ENCODE measurements around the gene PPP1R9A.

Gene PPP1R9A

DNA sequence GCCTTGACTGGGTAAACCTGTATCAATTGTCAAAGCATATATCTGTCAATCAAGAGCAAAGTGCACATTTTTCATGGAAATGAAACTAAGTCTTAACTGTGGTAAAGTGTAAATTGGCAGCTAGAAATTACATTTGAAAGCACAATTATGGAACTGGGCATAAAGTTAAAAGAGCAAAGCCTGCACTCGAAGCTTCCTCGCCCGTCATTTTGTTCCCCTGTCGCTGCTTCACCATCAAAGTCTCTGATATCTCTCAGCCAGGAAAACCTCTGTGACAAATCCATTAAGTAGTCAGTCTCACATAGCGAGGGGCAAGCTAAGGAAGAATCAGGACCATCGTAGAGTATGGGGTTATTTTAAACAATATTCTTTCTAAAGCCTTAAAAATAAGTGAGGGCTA lies 389.1 kb downstream of the PPP1R9A start:
- H3K9me3 ChIP-seq (ENCODE audit: control insufficient read depth in 2 of 2, low read length in 2 of 2) = no peaks in the 10 kb centered on the region
- H3K27ac ChIP-seq (ENCODE audit: low read length) = no peak overlapping the region
- no peaks in the 10 kb centered on the region for H3K27me3 ChIP-seq (ENCODE audit: control insufficient read depth in 1 of 2, insufficient read depth in 2 of 2, low read length in 2 of 2)
- H3K9ac ChIP-seq (ENCODE audit: low read length in 2 of 2) = no peak overlapping the region
- H3K4me1 ChIP-seq (ENCODE audit: control insufficient read depth, insufficient read depth, low read length) = no peaks in the 10 kb centered on the region
- no peaks in the 10 kb centered on the region for H3K36me3 ChIP-seq (ENCODE audit: control insufficient read depth in 2 of 2, insufficient read depth in 2 of 2, low read length in 2 of 2)
- no peak overlapping the region for H3K4me3 ChIP-seq (ENCODE audit: low read length in 2 of 2)

DNA sequence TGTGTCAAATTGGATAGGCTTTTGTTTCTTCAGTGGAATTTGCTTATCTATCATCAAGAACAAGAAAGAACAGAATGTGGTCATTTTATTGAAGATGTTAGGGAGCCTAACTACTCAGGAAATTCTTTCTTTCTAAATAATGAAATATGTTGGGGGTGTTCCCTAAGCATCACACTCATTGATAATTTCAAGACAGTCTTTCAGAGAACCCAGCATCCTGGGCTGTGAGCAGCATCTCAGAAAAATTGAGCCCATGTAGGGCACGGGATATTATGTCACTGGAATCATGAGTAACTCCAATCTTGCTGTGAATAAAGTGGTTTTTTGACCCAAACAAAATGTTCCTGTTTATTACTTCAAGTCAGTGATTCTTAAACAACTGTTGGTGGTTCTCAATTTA lies 389.6 kb downstream of the PPP1R9A start:
- Histone ChIP-seq H3K9ac (ENCODE audit: low read length in 2 of 2) (no peak overlapping the region), H3K4me3 (ENCODE audit: low read length in 2 of 2) (no peak overlapping the region), H3K9me3 (ENCODE audit: control insufficient read depth in 2 of 2, low read length in 2 of 2) (no peaks in the 10 kb centered on the region), H3K27me3 (ENCODE audit: control insufficient read depth in 1 of 2, insufficient read depth in 2 of 2, low read length in 2 of 2) (no peaks in the 10 kb centered on the region), H3K27ac (ENCODE audit: low read length) (no peak overlapping the region), H3K4me1 (ENCODE audit: control insufficient read depth, insufficient read depth, low read length) (no peaks in the 10 kb centered on the region), H3K36me3 (ENCODE audit: control insufficient read depth in 2 of 2, insufficient read depth in 2 of 2, low read length in 2 of 2) (no peaks in the 10 kb centered on the region)

DNA sequence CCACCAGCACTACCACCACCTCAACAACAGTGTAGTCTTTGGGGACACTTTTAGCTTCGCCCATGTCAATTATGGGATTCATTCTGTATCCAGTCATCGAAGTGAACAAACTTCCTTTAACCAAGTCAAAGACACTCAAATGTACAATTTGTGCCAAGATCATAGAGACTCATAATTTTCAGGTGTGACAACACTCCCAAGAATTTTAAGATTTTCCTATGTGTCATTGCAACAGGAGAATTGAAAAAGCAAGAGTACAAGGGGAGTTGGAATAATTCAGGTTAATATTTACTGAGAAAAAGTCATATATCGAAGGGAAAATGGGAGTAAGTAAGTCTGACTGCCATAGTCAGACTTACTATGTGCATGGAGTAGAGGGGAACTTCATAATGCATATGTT lies 390.7 kb downstream of the PPP1R9A start:
- Histone ChIP-seq H3K27me3 (ENCODE audit: control insufficient read depth in 1 of 2, insufficient read depth in 2 of 2, low read length in 2 of 2) (no peaks in the 10 kb centered on the region), H3K9me3 (ENCODE audit: control insufficient read depth in 2 of 2, low read length in 2 of 2) (no peaks in the 10 kb centered on the region), H3K9ac (ENCODE audit: low read length in 2 of 2) (no peak overlapping the region), H3K36me3 (ENCODE audit: control insufficient read depth in 2 of 2, insufficient read depth in 2 of 2, low read length in 2 of 2) (no peaks in the 10 kb centered on the region), H3K4me3 (ENCODE audit: low read length in 2 of 2) (no peak overlapping the region), H3K27ac (ENCODE audit: low read length) (no peak overlapping the region), H3K4me1 (ENCODE audit: control insufficient read depth, insufficient read depth, low read length) (no peaks in the 10 kb centered on the region)

DNA sequence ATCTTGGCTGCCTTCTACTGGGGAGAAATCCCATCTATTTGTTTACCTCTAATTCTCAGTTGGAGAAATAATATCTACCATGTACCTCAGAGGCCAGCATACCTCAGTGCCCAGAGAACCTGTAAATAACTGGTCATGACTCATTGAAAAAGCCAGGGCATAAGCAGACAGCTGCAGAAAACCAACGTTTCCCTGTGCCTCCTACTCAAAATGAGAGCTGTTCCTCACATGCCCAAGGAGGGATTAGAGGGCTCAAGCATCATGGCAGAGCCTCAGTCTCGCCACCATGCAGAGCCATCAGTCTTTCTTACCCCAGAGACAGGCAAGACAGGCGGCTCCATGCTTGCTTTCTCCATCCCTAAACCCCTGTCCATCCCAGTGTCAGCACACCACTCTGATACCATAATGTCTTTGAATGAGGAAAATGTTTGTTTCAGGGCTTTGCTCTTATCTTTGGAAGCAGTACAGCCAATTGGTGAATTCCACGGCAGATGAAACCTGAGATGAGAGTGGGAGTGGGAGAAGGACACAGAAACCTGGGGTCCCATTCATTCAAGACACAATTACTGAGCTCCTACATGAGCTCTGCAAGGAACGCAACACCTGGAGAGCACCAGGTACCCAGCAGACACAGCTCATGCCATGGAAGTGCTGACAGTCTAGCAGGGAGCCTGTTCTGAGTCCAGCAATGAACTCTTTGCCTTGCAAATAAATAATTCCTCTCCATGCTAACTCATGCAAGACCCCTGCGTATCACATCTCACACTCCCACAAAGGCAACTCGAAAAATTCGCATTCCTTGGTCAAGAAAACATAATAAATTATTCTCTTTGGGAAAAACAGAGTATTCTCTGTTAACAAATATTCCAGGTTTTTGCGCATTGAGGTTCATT lies 395.9 kb downstream of the PPP1R9A start:
- Histone ChIP-seq H3K4me1 (ENCODE audit: control insufficient read depth, insufficient read depth, low read length) (no peaks in the 10 kb centered on the region), H3K27ac (ENCODE audit: low read length) (no peak overlapping the region), H3K9ac (ENCODE audit: low read length in 2 of 2) (no peak overlapping the region), H3K36me3 (ENCODE audit: control insufficient read depth in 2 of 2, insufficient read depth in 2 of 2, low read length in 2 of 2) (no peaks in the 10 kb centered on the region), H3K9me3 (ENCODE audit: control insufficient read depth in 2 of 2, low read length in 2 of 2) (no peaks in the 10 kb centered on the region), H3K4me3 (ENCODE audit: low read length in 2 of 2) (no peak overlapping the region), H3K27me3 (ENCODE audit: control insufficient read depth in 1 of 2, insufficient read depth in 2 of 2, low read length in 2 of 2) (peaks cover 0 to 2% of the 10 kb centered on the region in 2 donors)

DNA sequence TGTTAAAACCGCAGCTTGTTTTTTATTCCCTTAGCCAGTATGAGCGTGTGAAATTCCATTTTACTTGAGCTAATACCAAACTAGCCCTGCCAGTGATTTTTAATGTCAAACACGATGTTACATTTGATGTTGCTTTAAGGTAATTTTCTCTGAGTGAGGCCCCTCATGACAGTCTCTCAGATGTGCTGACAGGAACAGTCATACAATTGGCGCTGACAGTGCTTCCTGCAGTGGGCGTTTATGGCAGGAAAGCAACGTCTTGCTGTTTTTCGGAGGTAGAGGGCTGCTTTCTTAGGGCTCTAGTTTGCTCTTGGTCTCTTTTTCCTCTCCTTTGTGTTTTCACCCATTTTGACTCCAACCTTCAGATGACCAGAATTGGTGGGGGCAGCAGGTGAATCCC lies 397.6 kb downstream of the PPP1R9A start:
- Histone ChIP-seq H3K4me1 (ENCODE audit: control insufficient read depth, insufficient read depth, low read length) (no peaks in the 10 kb centered on the region), H3K9ac (ENCODE audit: low read length in 2 of 2) (no peak overlapping the region), H3K27me3 (ENCODE audit: control insufficient read depth in 1 of 2, insufficient read depth in 2 of 2, low read length in 2 of 2) (peaks cover 0 to 2% of the 10 kb centered on the region in 2 donors), H3K4me3 (ENCODE audit: low read length in 2 of 2) (no peak overlapping the region), H3K27ac (ENCODE audit: low read length) (no peak overlapping the region), H3K36me3 (ENCODE audit: control insufficient read depth in 2 of 2, insufficient read depth in 2 of 2, low read length in 2 of 2) (no peaks in the 10 kb centered on the region), H3K9me3 (ENCODE audit: control insufficient read depth in 2 of 2, low read length in 2 of 2) (no peaks in the 10 kb centered on the region)

DNA sequence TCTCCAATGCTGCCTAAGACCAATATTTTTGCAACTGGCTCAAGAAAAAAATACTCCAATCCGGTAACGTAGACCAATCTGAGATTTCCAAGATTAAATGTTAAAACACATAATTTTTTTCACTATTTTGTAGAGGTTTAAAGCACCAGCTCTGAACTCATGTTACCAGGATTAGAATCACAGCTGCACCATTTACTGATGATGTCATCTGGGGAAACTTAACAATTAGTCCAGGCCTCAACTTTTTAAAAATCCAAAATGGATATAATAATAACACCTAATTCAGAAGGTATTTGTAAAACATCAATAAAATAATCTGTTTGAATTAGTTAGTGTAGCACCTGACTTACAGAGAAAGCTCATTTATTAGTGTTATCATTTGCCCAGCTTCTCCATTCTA lies 402.6 kb downstream of the PPP1R9A start:
- Histone ChIP-seq H3K9me3 (ENCODE audit: control insufficient read depth in 2 of 2, low read length in 2 of 2) (no peaks in the 10 kb centered on the region), H3K4me3 (ENCODE audit: low read length in 2 of 2) (no peak overlapping the region), H3K27ac (ENCODE audit: low read length) (no peak overlapping the region), H3K36me3 (ENCODE audit: control insufficient read depth in 2 of 2, insufficient read depth in 2 of 2, low read length in 2 of 2) (no peaks in the 10 kb centered on the region), H3K9ac (ENCODE audit: low read length in 2 of 2) (no peak overlapping the region), H3K27me3 (ENCODE audit: control insufficient read depth in 1 of 2, insufficient read depth in 2 of 2, low read length in 2 of 2) (peaks cover 0 to 2% of the 10 kb centered on the region in 2 donors), H3K4me1 (ENCODE audit: control insufficient read depth, insufficient read depth, low read length) (no peaks in the 10 kb centered on the region)

DNA sequence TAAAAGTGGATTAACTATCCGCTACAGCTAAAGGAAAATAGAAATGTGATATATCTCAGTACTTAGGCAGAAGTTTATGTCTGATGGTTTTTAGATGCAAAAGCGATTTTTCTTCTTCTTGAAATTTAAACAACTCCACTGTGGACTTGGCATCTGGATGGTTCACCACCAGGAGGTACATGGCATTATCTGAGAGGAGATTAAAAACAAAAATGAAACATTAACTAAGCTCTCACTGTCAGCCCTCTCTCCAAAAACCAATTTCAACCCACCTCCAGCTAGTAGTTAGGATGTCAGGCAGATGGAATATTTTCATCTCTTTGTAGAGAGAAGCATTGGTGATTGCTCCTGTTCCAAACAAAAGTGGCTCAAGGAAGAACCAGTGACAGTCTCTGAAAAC lies 404.0 kb downstream of the PPP1R9A start:
- H3K9ac ChIP-seq (ENCODE audit: low read length in 2 of 2) = no peak overlapping the region
- no peak overlapping the region for H3K27ac ChIP-seq (ENCODE audit: low read length)
- H3K36me3 ChIP-seq (ENCODE audit: control insufficient read depth in 2 of 2, insufficient read depth in 2 of 2, low read length in 2 of 2) = no peaks in the 10 kb centered on the region
- H3K4me1 ChIP-seq (ENCODE audit: control insufficient read depth, insufficient read depth, low read length) = no peaks in the 10 kb centered on the region
- no peak overlapping the region for H3K4me3 ChIP-seq (ENCODE audit: low read length in 2 of 2)
- H3K9me3 ChIP-seq (ENCODE audit: control insufficient read depth in 2 of 2, low read length in 2 of 2) = no peaks in the 10 kb centered on the region
- H3K27me3 ChIP-seq (ENCODE audit: control insufficient read depth in 1 of 2, insufficient read depth in 2 of 2, low read length in 2 of 2) = no peaks in the 10 kb centered on the region

DNA sequence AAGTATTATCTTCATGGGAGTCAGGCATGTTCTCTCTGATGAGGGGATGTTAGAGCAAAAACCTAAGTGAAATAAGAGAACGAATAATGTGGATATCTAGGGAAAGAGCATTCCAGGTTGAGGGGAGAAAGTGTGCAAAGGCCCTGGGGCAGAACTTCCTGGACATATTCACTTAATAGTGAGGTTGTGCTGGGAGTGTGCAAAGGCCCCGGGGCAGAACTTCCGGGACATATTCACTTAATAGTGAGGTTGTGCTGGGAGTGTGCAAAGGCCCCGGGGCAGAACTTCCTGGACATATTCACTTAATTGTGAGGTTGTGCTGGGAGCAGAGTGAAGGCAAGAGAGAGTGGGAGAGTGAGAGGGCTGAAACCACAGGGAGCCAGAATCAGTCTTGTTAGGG lies 405.2 kb downstream of the PPP1R9A start:
- H3K36me3 ChIP-seq (ENCODE audit: control insufficient read depth in 2 of 2, insufficient read depth in 2 of 2, low read length in 2 of 2) = no peaks in the 10 kb centered on the region
- H3K27ac ChIP-seq (ENCODE audit: low read length) = no peak overlapping the region
- no peaks in the 10 kb centered on the region for H3K9me3 ChIP-seq (ENCODE audit: control insufficient read depth in 2 of 2, low read length in 2 of 2)

DNA sequence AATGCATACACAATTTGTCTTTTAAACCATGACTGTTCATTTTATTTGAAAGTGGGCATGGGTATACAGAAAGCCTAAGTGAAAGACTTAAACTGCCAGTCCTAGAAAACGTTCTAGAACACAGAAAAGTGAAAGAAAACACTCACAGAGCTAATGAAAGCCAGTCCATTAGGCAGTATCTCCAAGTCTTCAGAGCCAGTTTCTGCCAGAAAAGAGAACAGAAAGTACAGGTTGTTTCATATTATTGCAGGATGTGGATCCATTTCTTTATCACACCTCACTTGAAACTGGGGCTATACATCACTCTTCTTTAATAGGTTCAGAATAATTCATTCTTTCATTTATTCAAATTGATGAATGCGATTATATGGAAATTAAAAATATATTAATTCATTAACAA lies 409.2 kb downstream of the PPP1R9A start:
- no peaks in the 10 kb centered on the region for H3K36me3 ChIP-seq (ENCODE audit: control insufficient read depth in 2 of 2, insufficient read depth in 2 of 2, low read length in 2 of 2)
- no peaks in the 10 kb centered on the region for H3K9me3 ChIP-seq (ENCODE audit: control insufficient read depth in 2 of 2, low read length in 2 of 2)
- no peak overlapping the region for H3K4me3 ChIP-seq (ENCODE audit: low read length in 2 of 2)
- H3K9ac ChIP-seq (ENCODE audit: low read length in 2 of 2) = no peak overlapping the region
- H3K27ac ChIP-seq (ENCODE audit: low read length) = no peak overlapping the region
- H3K4me1 ChIP-seq (ENCODE audit: control insufficient read depth, insufficient read depth, low read length) = no peaks in the 10 kb centered on the region
- H3K27me3 ChIP-seq (ENCODE audit: control insufficient read depth in 1 of 2, insufficient read depth in 2 of 2, low read length in 2 of 2) = no peaks in the 10 kb centered on the region

More for the DNA sequence above, 405.2 kb downstream of the PPP1R9A start:
- Histone ChIP-seq H3K4me3 (ENCODE audit: low read length in 2 of 2) (no peak overlapping the region), H3K4me1 (ENCODE audit: control insufficient read depth, insufficient read depth, low read length) (no peaks in the 10 kb centered on the region), H3K27me3 (ENCODE audit: control insufficient read depth in 1 of 2, insufficient read depth in 2 of 2, low read length in 2 of 2) (no peaks in the 10 kb centered on the region), H3K9ac (ENCODE audit: low read length in 2 of 2) (no peak overlapping the region)

DNA sequence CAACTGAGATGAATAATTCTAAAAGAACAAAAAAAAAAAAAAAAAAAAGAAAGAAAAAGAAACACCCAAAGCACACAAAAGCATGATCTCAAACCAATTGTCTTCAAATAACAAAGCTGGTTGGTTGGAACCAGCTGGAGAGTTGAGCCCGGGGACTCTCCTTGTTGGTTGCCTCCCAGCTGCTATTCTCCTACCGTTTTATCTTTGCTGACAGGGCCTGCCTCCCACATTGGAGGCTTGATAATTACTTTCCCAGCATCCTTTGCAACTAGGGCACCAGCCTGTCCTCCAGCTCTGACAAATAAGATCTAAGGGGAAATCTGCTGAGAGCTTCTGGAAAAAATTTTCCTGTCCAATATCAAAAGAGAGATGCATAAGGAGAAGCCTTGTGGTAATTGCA lies 410.2 kb downstream of the PPP1R9A start:
- Histone ChIP-seq H3K9me3 (ENCODE audit: control insufficient read depth in 2 of 2, low read length in 2 of 2) (no peaks in the 10 kb centered on the region), H3K9ac (ENCODE audit: low read length in 2 of 2) (no peak overlapping the region), H3K4me1 (ENCODE audit: control insufficient read depth, insufficient read depth, low read length) (no peaks in the 10 kb centered on the region), H3K27ac (ENCODE audit: low read length) (no peak overlapping the region), H3K36me3 (ENCODE audit: control insufficient read depth in 2 of 2, insufficient read depth in 2 of 2, low read length in 2 of 2) (no peaks in the 10 kb centered on the region), H3K27me3 (ENCODE audit: control insufficient read depth in 1 of 2, insufficient read depth in 2 of 2, low read length in 2 of 2) (peaks cover 0 to 2% of the 10 kb centered on the region in 2 donors), H3K4me3 (ENCODE audit: low read length in 2 of 2) (no peak overlapping the region)

DNA sequence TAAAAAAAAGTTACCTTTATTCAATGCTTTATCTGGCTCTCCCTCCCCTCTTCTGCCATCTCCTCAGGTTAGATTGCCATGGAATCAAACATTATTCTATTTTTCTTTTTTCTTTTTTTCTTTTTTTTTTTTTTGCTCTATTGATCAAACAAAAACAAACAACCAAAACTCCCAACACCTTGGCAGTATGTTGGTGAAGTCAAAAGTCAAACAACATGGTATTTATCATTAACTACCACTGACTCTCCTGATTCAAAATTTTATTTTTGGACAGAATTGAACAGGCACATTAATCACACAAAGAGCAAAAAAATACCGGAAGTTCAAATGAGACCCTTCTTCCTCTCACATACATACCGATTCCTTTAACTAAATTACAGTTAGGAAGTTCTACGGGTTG lies 410.6 kb downstream of the PPP1R9A start:
- H3K36me3 ChIP-seq (ENCODE audit: control insufficient read depth in 2 of 2, insufficient read depth in 2 of 2, low read length in 2 of 2) = no peaks in the 10 kb centered on the region
- H3K27me3 ChIP-seq (ENCODE audit: control insufficient read depth in 1 of 2, insufficient read depth in 2 of 2, low read length in 2 of 2) = peaks cover 0 to 3% of the 10 kb centered on the region in 2 donors
- H3K9me3 ChIP-seq (ENCODE audit: control insufficient read depth in 2 of 2, low read length in 2 of 2) = no peaks in the 10 kb centered on the region
- H3K9ac ChIP-seq (ENCODE audit: low read length in 2 of 2) = no peak overlapping the region
- no peak overlapping the region for H3K27ac ChIP-seq (ENCODE audit: low read length)
- H3K4me3 ChIP-seq (ENCODE audit: low read length in 2 of 2) = no peak overlapping the region
- H3K4me1 ChIP-seq (ENCODE audit: control insufficient read depth, insufficient read depth, low read length) = no peaks in the 10 kb centered on the region
